PC-9 (cell line): ENCODE results near the gene ABCA7.

Source experiments
- EZH2 ChIP-seq: fragments of 200-600 bp; sonication (generic); IDR thresholded peaks from 2 replicates; pipeline ENCODE4 v1.8.0; 2017; ENCODE audit warnings: antibody characterized with exemption, low read depth
- TF ChIP-seq, protein P1 (sequence below): fragments of 200-600 bp; sonication (generic); conservative IDR thresholded peaks from 2 replicates; pipeline ENCODE4 v1.6.1; 2017; ENCODE audit warnings: mixed run types, antibody characterized with exemption, mild to moderate bottlenecking, moderate library complexity

DNA sequence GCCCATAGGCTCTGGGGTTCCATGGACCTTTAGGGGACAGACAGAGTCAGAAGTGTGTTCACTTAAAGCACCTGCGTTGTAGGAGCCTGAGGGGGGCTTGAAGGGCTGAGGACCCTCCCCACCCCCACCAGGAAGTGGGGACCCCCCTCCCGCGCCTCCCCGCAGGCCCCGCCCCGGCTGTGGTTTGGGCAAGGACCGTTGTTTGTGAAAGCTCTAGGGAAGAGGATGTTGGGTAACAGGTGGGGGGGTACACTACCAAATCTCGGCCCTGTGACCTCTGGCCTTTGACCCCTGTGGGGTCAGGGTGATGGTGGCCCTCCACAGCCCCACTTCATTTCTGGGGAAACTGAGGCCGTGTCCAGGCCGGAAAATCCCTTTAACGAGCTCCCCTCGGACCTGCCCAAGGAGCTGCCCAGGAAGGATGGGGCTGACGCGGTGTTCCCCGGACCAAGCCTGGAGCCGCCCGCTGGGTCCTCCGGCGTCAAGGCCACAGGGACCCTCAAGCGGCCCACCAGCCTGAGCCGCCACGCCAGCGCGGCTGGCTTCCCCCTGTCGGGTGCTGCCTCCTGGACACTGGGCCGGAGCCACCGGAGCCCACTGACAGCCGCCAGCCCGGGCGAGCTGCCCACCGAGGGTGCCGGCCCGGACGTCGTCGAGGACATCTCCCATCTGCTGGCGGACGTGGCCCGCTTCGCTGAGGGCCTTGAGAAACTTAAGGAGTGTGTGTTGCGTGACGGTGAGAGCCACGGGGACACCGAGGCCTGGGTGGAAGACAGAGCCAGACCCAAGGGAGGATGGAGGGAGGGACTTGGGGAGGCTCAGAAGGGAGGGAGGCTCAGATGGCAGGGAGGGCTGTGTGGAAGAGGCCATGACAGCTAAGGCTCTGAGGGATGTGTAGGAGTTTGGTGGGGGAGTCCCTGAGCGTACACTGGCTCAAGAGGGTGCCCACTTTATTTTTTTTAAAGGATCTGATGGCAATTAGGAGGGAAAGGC is 28.4 kb downstream of the ABCA7 start:
- TF ChIP-seq, protein P1, sequence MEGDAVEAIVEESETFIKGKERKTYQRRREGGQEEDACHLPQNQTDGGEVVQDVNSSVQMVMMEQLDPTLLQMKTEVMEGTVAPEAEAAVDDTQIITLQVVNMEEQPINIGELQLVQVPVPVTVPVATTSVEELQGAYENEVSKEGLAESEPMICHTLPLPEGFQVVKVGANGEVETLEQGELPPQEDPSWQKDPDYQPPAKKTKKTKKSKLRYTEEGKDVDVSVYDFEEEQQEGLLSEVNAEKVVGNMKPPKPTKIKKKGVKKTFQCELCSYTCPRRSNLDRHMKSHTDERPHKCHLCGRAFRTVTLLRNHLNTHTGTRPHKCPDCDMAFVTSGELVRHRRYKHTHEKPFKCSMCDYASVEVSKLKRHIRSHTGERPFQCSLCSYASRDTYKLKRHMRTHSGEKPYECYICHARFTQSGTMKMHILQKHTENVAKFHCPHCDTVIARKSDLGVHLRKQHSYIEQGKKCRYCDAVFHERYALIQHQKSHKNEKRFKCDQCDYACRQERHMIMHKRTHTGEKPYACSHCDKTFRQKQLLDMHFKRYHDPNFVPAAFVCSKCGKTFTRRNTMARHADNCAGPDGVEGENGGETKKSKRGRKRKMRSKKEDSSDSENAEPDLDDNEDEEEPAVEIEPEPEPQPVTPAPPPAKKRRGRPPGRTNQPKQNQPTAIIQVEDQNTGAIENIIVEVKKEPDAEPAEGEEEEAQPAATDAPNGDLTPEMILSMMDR, result no peak
- TF ChIP-seq EZH2, result no peak
